ENCODE measurements around the gene PSTPIP2.

DNA sequence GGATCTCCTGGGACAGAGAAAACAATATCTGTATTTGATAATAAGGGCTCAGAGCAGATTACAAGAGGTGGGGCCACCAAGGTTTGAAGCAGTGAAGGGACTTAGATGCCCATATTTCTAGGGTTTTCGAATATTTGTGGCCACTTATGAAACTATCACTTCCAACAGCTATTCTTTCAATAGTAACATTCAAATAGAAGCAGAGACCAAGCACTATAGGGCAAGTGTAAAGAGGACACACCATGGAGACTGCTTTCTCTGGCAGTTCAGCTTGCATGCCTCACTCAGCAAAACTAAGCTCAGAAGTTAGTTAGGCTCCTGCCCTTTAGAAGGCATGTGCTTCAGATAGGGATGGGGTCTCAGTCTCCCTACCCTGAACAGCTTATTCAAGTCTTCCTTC, 10.3 kb downstream of the PSTPIP2 start:
- no peak for TF ChIP-seq POLR2A (IDR thresholded peaks at IDR 0.05)
- TF ChIP-seq CTCF (IDR thresholded peaks at IDR 0.05): no peak
